GM19372 (cell line): Measurements from ENCODE around the gene UBE2I.

Experiments used
- ATAC-seq: cut with Tn5 transposase; IDR thresholded peaks from one replicate; pipeline ENCODE4 v1.9.1; 2021; ENCODE audit warnings: mild to moderate bottlenecking, low read depth, moderate library complexity; ENCODE audit not compliant: unreplicated experiment

UBE2I gene

GRCh38 chr16:1312467-1312816 lies 3.0 kb downstream of the UBE2I start:
- no peak for ATAC-seq

- ATAC-seq, result no peak
These were observed 3.5 kb downstream of the UBE2I start for GRCh38 chr16:1312903-1313302.

- ATAC-seq, result no peak
These were observed 4.4 kb downstream of the UBE2I start for GRCh38 chr16:1313721-1314369.

- ATAC-seq, result no peak
These were observed 5.1 kb downstream of the UBE2I start for GRCh38 chr16:1314399-1315068.

- no peak for ATAC-seq
These were observed 5.9 kb downstream of the UBE2I start for GRCh38 chr16:1315081-1316032.

GRCh38 chr16:1316033-1316405 lies 6.6 kb downstream of the UBE2I start:
- ATAC-seq, result no peak

- ATAC-seq, result no peak
These were observed 8.2 kb downstream of the UBE2I start for GRCh38 chr16:1317479-1318267.

GRCh38 chr16:1318268-1318545 lies 8.8 kb downstream of the UBE2I start:
- no peak for ATAC-seq

- ATAC-seq, result no peak
These were observed 9.6 kb downstream of the UBE2I start for GRCh38 chr16:1319041-1319440.

- ATAC-seq, result no peak
These were observed 10.7 kb downstream of the UBE2I start for GRCh38 chr16:1320097-1320496.

GRCh38 chr16:1320658-1321240 lies 11.3 kb downstream of the UBE2I start:
- ATAC-seq, result no peak

GRCh38 chr16:1322407-1322806 lies 13.0 kb downstream of the UBE2I start:
- no peak for ATAC-seq

GRCh38 chr16:1323296-1324239 lies 14.1 kb downstream of the UBE2I start:
- ATAC-seq, result no peak

GRCh38 chr16:1324286-1324826 lies 14.9 kb downstream of the UBE2I start:
- ATAC-seq, result no peak

GRCh38 chr16:1325261-1325660 lies 15.8 kb downstream of the UBE2I start:
- ATAC-seq, result no peak

- ATAC-seq, result no peak
These were observed 16.4 kb downstream of the UBE2I start for GRCh38 chr16:1325673-1326371.

- no peak for ATAC-seq
These were observed 17.0 kb downstream of the UBE2I start for GRCh38 chr16:1326391-1326790.

GRCh38 chr16:1326946-1327618 lies 17.6 kb downstream of the UBE2I start:
- ATAC-seq, result no peak
